GM19438 (cell line): Measurements from ENCODE around the gene QSOX1.

ENCODE experiments used
- ATAC-seq: cut with Tn5 transposase; IDR thresholded peaks from one replicate; pipeline ENCODE4 v1.9.1; 2021; ENCODE audit warnings: low read depth; ENCODE audit not compliant: unreplicated experiment

Gene QSOX1

GRCh38 chr1:180144659-180145357 lies 9.9 kb upstream of the QSOX1 start:
- no peak for ATAC-seq

DNA sequence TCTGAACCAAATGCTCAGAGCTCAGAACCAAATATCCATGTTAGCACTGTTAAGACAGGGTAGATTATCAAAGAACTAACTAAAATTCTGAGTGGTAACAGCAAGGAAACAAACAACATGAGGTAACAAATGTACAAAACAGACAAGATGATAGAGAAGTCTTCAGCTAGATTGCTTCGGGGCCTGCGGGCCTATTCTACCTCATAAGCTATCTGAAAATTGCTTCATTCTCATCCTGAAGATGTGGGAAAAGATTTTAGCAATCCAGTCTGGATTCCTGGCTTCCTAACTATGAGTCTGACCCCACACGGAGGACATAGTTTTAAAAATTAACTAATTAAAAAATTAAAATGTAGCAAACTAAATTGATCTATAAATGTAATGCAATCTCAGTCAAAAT lies 9.2 kb upstream of the QSOX1 start:
- ATAC-seq = no peak

GRCh38 chr1:180150982-180151381 lies 3.7 kb upstream of the QSOX1 start:
- ATAC-seq = no peak

DNA sequence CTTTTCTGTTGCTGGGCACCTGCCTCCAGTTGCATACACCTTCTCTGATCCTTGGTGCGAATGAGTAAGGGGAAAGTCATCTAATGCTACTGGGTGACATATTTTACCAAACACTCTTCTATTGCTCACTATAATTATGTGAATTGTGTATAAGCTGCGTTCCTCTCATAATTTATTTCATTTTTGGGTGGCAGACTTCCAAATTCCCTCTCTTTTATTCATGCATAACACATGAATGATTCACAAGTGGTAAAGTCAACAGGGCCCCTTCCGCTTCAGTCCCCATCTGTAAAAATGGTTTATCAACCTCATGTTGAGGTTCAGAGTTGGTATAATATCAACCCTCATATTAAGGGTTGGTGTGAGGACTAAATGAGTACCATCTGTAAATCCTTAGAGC lies 3.2 kb upstream of the QSOX1 start:
- no peak for ATAC-seq

DNA sequence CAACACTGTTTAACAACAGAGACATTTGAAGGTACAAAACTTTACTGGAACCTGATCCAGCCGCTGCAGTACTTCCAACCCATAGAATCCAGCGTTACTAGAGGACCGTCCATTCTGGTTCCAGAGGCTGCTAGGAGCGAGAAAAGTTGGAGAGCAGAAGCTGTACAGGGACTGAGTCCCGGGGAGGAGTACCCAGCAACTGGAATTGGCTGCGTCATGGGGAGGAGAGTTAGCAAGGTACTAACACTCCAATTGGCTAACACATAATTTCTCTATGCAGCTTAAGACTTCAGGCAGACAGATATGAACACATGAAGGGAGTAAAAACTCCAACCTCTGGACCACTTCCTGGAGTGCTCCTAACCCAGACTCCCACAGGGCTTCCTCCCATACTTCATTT lies 2.1 kb upstream of the QSOX1 start:
- no peak for ATAC-seq

GRCh38 chr1:180153032-180153431 lies 1.6 kb upstream of the QSOX1 start:
- no peak for ATAC-seq

GRCh38 chr1:180154003-180154324 lies 705 bp upstream of the QSOX1 start:
- ATAC-seq = no peak

DNA sequence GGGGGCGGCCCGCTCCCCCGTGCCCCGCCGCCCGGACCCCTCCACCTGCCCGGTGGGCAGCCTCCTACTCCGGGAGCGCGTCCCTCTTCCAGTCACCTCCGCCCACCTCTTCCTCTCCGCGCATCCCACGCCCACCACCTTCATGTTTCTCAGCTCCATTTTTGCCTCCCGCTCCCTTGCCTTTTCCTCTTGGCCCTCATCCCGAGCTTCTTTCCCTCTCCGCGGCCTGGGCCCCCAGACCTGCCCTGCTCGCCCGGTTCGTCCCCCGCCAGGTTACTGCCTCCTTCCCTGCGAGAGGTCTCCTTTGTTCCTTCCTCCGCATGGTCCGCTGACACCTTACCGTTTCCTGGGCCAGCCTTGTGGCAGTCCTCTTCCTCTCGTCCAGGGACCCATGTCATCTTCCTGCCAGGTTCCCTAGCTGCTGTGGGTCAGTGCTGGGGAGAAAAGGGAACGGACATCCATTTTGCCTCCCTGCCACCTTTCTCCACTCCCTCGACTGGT lies 563 bp downstream of the QSOX1 start:
- ATAC-seq = peak; percentile 8

DNA sequence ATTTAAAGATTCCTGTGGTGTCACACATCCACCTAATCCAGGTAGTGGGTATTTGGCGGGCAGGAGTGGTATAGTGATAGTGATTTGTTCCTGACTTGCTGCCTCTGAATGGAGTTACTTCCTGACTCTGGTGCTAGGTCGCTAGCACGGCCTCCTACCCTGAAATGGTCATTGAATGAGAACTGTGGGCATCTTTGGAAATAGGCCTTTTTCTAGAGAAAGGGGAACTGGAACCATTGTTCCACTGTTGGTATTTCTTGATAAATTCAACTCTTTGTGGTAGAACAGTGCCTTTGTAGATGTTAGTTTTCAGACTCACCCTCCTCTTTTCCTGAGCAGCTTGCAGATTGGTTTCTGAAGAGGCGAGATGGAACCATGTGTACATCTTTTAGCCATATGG lies 1.5 kb downstream of the QSOX1 start:
- no peak for ATAC-seq

DNA sequence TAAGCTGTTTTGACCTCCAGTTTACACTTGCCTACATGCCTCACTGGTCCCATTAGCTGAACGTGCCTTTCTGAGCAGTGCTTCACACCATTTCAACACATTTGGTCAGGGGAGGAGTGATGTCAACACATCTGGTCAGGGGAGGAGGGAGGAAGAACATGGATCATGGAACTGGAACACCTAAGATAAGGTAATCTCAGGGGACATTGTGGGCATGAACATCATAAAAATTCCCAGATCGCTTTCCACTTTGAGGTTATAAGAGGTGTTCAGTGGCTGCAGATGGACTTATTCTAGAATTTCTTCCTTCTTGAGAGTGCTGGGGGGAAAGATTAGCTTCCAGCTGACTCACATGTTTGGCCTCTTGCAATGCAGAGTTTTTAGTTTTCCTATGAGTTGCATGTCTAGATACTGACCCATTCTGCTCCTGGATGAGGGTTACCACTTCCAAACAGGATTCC lies 2.0 kb downstream of the QSOX1 start:
- no peak for ATAC-seq

GRCh38 chr1:180157108-180157507 lies 2.4 kb downstream of the QSOX1 start:
- ATAC-seq = no peak

DNA sequence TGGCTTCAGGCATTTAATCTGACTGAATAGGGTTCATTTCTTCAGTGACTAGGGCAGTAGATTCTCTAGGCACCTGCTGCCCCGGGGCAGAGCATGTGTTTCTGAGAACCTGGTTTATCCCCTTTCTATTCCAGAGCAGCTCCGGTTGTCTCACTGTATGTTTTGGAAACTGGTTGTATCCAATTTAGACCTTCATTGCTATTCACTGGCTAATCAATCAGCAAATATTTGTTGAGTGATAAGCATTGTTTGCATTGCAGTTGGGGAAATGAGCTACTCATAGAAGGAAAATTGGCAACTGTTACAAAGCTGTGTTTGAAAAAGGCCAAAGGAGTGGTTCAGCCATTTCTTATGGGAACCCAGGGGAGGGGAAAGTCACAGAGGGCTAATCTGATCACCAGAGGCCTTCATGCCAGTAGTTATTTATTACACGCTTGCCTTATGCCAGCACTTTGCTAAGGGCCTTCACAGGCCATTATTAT lies 2.9 kb downstream of the QSOX1 start:
- ATAC-seq = no peak

DNA sequence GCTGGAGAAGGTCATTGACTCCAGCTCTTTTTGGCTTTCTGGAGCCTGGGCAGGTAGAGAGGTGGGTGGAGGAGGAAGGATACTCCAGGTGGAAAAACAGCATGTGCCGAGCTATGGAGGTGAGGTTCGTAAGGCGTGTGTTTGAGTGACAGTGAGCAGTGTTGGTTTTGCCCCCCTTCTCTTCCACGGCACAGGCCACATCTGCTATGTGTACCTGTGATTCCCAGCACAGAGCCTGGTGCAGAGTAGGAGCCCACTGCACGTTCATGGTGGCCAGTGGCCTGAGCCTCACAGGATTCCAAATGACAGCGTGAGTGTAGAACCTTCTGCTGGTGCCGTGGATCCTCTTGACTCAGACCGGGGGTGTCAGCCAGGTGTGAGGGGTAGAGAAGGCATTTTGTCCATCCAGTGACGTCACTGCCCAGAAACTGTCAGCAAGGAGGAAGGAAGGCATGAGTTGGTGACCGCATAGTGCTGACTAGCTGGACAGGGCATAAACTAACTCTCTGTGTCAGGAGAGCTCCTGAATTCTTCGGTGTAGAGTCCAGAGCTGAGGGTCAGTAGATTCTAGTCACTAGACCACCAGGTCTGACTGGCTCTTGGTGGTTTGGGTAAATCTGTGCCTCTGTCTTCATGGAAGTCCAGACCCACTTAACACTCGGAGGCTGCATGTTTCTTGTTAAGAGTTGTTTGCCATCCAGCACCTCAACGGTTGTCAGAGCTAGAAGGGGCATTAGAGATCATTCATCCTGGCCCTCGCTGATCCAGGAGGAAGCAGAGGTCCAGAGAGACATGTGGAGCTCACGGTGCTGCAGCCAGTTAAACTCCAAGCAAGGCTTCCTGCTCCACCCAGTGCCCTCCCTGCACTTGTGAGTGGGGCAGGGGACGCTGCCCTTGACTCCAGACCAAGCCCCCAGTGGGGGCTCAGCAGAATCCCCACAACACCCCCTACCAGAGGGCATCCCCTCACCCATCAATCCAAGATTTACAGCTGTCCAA lies 3.8 kb downstream of the QSOX1 start:
- no peak for ATAC-seq

DNA sequence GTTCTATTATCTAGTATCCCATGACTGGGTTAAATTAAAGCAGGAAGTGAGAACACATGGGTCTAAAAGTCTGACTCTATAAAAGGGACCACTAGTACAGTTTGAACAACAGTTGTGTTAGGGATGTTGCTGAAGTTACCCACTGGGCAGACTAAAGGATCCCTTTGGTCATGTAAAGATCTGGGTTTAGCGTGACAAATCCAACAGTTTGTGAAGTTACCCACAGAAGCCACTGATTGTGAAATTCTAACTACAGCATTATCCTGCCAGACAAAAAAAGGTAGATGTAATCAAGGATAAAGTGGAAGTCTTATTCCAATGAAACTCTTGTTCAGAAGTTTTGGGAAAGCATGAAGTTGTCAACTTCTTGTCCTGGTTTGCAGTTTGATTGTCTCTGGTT lies 5.7 kb downstream of the QSOX1 start:
- no peak for ATAC-seq

DNA sequence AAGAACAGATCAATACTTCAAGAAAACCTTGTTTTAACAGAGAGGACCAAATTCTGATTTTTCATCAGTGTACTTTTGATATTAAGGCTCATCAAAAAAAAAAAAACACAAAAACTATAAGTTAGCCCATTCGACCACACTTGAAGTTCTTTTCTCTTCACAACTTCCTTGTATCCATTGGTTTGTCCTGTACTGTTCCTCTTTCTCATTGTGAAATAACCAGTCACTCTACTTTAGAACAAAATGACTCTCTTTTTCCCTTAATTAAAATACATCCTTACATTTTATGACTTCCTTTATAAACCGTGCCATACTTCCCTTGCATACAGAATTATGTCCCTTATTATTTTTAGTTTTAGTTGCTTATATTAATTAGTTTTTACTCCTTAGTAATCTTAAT lies 8.4 kb downstream of the QSOX1 start:
- ATAC-seq = no peak

DNA sequence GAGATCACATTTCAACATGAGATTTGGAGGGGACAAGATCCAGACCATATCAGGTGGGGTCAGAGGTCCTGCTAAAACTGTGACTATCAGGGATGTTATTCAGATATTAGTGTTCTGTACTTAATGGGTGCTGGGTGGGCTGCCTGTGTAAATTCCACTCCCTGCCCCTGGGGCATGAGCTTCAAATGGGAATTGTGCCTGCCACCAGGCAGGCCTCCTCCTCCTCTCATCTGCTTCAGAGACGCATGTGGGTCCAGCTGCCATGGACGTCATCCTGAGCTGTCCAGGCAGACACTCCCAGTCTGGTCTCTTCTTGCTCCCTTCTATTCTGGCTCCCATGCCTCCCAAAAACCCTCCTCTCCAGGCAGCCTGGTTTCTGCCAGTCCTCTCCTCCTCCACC lies 10.4 kb downstream of the QSOX1 start:
- ATAC-seq = no peak

GRCh38 chr1:180165509-180166435 lies 11.1 kb downstream of the QSOX1 start:
- no peak for ATAC-seq

GRCh38 chr1:180166436-180166800 lies 11.7 kb downstream of the QSOX1 start:
- no peak for ATAC-seq

GRCh38 chr1:180167021-180167701 lies 12.5 kb downstream of the QSOX1 start:
- ATAC-seq = no peak
